Neuronal stem cell (in vitro differentiated cells): ENCODE measurements around the gene GLB1L3.
"Not testable (repeated sequence)": the region's sequence is repeated elsewhere in the genome, so short reads cannot be mapped to it uniquely, and the experiment has no call there.

Experiments used
- DNase-seq: peaks from one replicate; pipeline ENCODE4 v3.0.0-alpha.2; 2013; ENCODE audit warnings: low spot score
- H2AFZ ChIP-seq: one replicate; pipeline ENCODE4 v1.6.1; 2013; ENCODE audit warnings: mild to moderate bottlenecking, low read length, inconsistent platforms
- H2AK5ac ChIP-seq: 2 replicates; pipeline ENCODE4 v1.6.1; 2013; ENCODE audit warnings: low read depth, mild to moderate bottlenecking, inconsistent platforms, low read length, moderate library complexity, mixed read lengths
- H2BK120ac ChIP-seq: 2 replicates; pipeline ENCODE4 v1.6.1; 2013; ENCODE audit warnings: low read depth, mild to moderate bottlenecking, inconsistent platforms, low read length, moderate library complexity, mixed read lengths
- H2BK12ac ChIP-seq: one replicate; pipeline ENCODE4 v1.6.1; 2013; ENCODE audit warnings: low read length, inconsistent platforms
- H2BK15ac ChIP-seq: 2 replicates; pipeline ENCODE4 v1.6.1; 2013; ENCODE audit warnings: mild to moderate bottlenecking, low read length, inconsistent platforms, mixed read lengths
- H2BK5ac ChIP-seq: one replicate; pipeline ENCODE4 v1.6.1; 2013; ENCODE audit warnings: inconsistent platforms, mild to moderate bottlenecking, low read length, moderate library complexity
- H3K14ac ChIP-seq: one replicate; pipeline ENCODE4 v1.6.1; 2013; ENCODE audit warnings: low read length, inconsistent platforms
- H3K18ac ChIP-seq: 2 replicates; pipeline ENCODE4 v1.6.1; 2013; ENCODE audit warnings: low read length, inconsistent platforms
- H3K23ac ChIP-seq: 2 replicates; pipeline ENCODE4 v1.6.1; 2013; ENCODE audit warnings: low read depth, mild to moderate bottlenecking, mixed read lengths, low read length, inconsistent platforms; ENCODE audit not compliant: poor library complexity
- H3K27ac ChIP-seq: replicated peaks from 3 replicates; pipeline ENCODE4 v1.5.1; 2013; ENCODE audit warnings: low read length, inconsistent platforms
- H3K27me3 ChIP-seq, 3 experiments: 2 replicates each; pipeline ENCODE4 v1.6.1; 2013; ENCODE audit warnings: low read length in 3 of 3, mild to moderate bottlenecking in 2 of 3, inconsistent platforms in 1 of 3, low read depth in 1 of 3, mixed read lengths in 1 of 3, moderate library complexity in 1 of 3; ENCODE audit not compliant: control insufficient read depth in 3 of 3, insufficient read depth in 3 of 3
- H3K36me3 ChIP-seq, 2 donors: replicated peaks in 1 of 2; 2 replicates each; pipeline ENCODE4 v1.6.1; 2013; ENCODE audit warnings: low read length in 2 of 2; ENCODE audit not compliant: control insufficient read depth in 2 of 2, insufficient read depth in 2 of 2
- H3K4ac ChIP-seq: 2 replicates; pipeline ENCODE4 v1.6.1; 2013; ENCODE audit warnings: inconsistent platforms, mild to moderate bottlenecking, low read length, moderate library complexity
- H3K4me1 ChIP-seq, 2 donors: 1 replicate in 1 of 2; 2 replicates in 1 of 2; pipeline ENCODE4 v1.6.1; 2013; ENCODE audit warnings: low read length in 2 of 2, low read depth in 1 of 2; ENCODE audit not compliant: control insufficient read depth in 2 of 2, insufficient read depth in 1 of 2
- H3K4me2 ChIP-seq: one replicate; pipeline ENCODE4 v1.6.1; 2013; ENCODE audit warnings: mild to moderate bottlenecking, low read length, inconsistent platforms; ENCODE audit not compliant: insufficient read depth, poor library complexity, severe bottlenecking
- H3K4me3 ChIP-seq, 2 donors: 2 replicates each; pipeline ENCODE4 v1.5.1; 2013; ENCODE audit warnings: low read length in 2 of 2, mild to moderate bottlenecking in 2 of 2, inconsistent platforms in 1 of 2, moderate library complexity in 1 of 2
- H3K79me1 ChIP-seq: one replicate; pipeline ENCODE4 v1.6.1; 2013; ENCODE audit warnings: low read depth, mild to moderate bottlenecking, inconsistent platforms, low read length, moderate library complexity
- H3K9ac ChIP-seq: one replicate; pipeline ENCODE4 v1.6.1; 2013; ENCODE audit warnings: mild to moderate bottlenecking, low read depth, low read length, inconsistent platforms; ENCODE audit not compliant: poor library complexity
- H3K9me3 ChIP-seq, 2 donors: replicated peaks in 1 of 2; 2 replicates each; pipeline versions ENCODE3 to v1.6.1; 2013; ENCODE audit warnings: low read length in 2 of 2, mild to moderate bottlenecking in 2 of 2, inconsistent platforms in 1 of 2, low read depth in 1 of 2, mixed read lengths in 1 of 2, moderate library complexity in 1 of 2; ENCODE audit not compliant: control insufficient read depth in 2 of 2, insufficient read depth in 1 of 2
- H4K8ac ChIP-seq: one replicate; pipeline ENCODE4 v1.6.1; 2013; ENCODE audit warnings: low read depth, mild to moderate bottlenecking, inconsistent platforms, low read length, moderate library complexity
- H4K91ac ChIP-seq: one replicate; pipeline ENCODE4 v1.6.1; 2013; ENCODE audit warnings: low read length, low read depth, mild to moderate bottlenecking, inconsistent platforms; ENCODE audit not compliant: poor library complexity
- WGBS, 2 donors: extraction: QIAGEN DNeasy Blood & Tissue Kit; methylation state at CpG; one replicate each; pipeline ENCODE4 v1.1.7; 2013; ENCODE audit warnings: missing lambda C conversion rate in 2 of 2, mixed read lengths in 1 of 2; ENCODE audit not compliant: insufficient read length in 2 of 2, insufficient replicate concordance in 1 of 2; ENCODE audit errors: extremely low coverage in 2 of 2; 5-methylcytosine and 5-hydroxymethylcytosine counted together

Gene GLB1L3

DNA sequence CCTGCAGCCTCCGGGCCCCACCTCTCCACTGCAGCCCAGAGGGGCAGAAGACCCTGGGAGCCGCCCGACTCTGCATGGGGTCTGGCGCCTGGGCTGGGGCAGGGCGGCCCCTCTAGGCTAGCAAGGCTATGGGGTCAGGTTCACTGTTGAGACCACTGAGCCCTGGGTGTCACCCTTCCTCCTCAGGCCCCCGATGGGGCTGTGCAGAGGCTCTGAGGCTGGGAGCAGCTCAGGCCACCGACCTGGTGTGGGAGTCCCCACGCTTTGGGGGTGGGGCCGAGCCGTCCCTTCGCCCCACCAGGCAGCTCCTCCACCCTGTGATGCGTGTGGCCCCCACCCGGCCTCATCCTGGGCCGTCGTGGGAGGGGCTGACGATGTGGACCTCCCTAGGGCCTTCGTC lies 5.5 kb downstream of the GLB1L3 start:
- not testable (repeated sequence) for H3K18ac ChIP-seq, H3K4ac ChIP-seq, H3K4me1 ChIP-seq, H2BK5ac ChIP-seq, H4K91ac ChIP-seq, H3K4me2 ChIP-seq, H3K23ac ChIP-seq, H3K4me3 ChIP-seq, H2AFZ ChIP-seq, H4K8ac ChIP-seq, DNase-seq, H3K79me1 ChIP-seq, H2BK120ac ChIP-seq, H3K9ac ChIP-seq, H3K27ac ChIP-seq, H2AK5ac ChIP-seq, H3K14ac ChIP-seq, H3K36me3 ChIP-seq, H2BK12ac ChIP-seq, H2BK15ac ChIP-seq
- Histone ChIP-seq H3K9me3 (peaks cover 2 to 15% of the 10 kb centered on the region in 2 donors), H3K27me3 (peaks cover 12 to 62% (median 18%) of the 10 kb centered on the region in 3 experiments)
- WGBS, 2 donors: no CpG with 5 or more reads among the region's 17 CpGs

DNA sequence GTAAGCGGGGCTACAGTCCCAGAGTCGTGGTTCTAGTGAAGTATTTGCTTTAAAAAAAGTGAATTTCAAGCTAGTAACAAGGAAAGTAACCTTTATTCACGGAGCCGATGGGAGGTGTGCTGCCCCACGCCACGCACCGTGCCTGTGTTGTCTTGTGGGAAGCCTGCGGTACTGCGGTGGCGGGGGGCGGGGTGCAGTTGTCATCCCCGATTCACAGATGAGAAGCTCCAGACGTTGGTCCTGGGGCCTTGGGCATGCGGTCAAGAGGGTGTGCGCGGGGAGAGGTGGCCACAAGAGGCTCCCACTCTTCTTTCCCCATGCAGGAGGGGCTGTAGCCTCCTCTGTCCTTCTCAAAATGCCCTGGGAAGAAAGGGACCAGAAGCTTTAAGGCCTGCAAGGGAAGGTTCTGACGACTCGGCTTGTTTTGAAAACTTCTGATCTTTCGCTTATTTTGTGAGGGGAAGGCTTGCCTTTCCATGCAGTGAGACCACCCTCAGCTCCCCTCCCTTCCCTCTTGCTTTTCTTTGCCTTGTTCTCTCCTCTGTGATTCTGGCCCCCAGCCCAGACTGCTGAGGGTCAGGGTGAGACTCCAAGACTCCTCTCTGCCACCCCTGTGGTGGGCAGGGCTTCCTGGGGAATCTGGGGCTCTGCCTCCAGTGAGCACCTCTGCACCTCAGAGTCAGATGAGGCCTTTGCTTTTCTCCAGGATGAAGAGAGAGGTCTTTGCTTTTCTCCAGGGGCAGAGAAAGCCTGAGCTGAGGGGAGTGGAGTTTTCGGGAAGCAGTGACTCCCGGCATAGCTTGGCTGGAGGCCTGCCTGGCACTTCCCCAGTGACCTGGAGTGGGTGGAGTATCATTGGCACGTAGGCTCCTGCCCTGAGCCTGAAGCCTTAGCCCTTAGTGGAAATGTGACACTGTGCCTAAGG lies 6.2 kb downstream of the GLB1L3 start:
- H2AK5ac ChIP-seq: no peak overlapping the region
- H3K79me1 ChIP-seq: no peaks in the 10 kb centered on the region
- H3K36me3 ChIP-seq: no peaks in the 10 kb centered on the region
- peak overlapping the region; percentile 10 for H2BK12ac ChIP-seq
- H2AFZ ChIP-seq: no peak overlapping the region
- WGBS, 2 donors: no CpG with 5 or more reads among the region's 22 CpGs
- H2BK120ac ChIP-seq: no peak overlapping the region
- no peak overlapping the region for H3K9ac ChIP-seq
- H3K23ac ChIP-seq: peak overlapping the region; percentile 65
- H2BK5ac ChIP-seq: peak overlapping the region; percentile 66
- no peak overlapping the region for H4K91ac ChIP-seq
- H3K4ac ChIP-seq: no peak overlapping the region
- peaks cover 2 to 14% of the 10 kb centered on the region in 2 donors for H3K9me3 ChIP-seq
- H3K27ac ChIP-seq: no peak overlapping the region
- H3K4me1 ChIP-seq: no peaks in the 10 kb centered on the region
- DNase-seq: no peak
- no peak overlapping the region for H2BK15ac ChIP-seq
- no peak overlapping the region for H3K4me3 ChIP-seq
- H3K27me3 ChIP-seq: peaks cover 5 to 55% (median 10%) of the 10 kb centered on the region in 3 experiments
- H4K8ac ChIP-seq: no peak overlapping the region
- H3K14ac ChIP-seq: no peak overlapping the region
- no peak overlapping the region for H3K4me2 ChIP-seq
- H3K18ac ChIP-seq: no peak overlapping the region

DNA sequence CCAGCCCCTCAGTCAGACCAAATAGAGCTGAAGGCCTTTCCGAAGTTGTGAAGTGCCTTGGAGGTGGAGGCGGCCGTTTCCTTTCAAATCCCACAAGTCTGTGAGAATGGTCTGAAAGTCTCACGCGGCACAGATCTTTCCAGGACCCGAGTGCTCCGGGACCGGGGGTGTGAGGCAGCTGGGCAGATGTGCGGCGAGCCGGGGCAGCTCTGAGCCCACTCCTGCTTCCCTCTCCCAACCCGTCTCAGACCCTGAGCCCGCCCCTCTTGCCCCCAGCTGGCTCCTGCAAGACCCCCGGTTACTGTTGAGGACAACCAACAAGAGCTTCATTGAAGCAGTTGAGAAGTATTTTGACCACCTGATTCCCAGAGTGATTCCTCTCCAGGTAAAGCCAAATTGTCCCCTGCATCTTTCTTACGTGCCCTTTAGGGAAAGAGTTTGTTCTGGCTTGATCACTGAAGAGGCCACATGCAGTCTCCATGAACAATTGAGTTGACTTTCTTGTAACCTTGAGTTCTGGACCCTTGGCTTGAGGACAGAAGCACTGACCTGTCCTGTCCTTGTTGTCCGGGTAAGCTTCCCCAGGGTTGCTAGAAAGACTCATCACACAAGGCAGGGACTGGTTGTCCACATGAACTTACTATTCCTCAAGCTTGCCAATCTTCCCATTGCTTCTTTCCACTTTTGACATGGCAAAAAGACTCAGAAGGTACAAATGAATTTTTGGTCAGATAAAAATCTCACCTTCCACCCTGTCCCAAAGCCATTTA lies 7.5 kb downstream of the GLB1L3 start:
- Histone ChIP-seq H3K4ac (no peak overlapping the region), H3K27me3 (peaks cover 0 to 50% (median 0%) of the 10 kb centered on the region in 3 experiments), H3K9ac (no peak overlapping the region), H2BK120ac (no peak overlapping the region), H3K9me3 (peaks cover 0 to 2% of the 10 kb centered on the region in 2 donors), H3K18ac (no peak overlapping the region), H3K4me1 (no peaks in the 10 kb centered on the region), H4K8ac (no peak overlapping the region), H2BK12ac (no peak overlapping the region), H3K23ac (no peak overlapping the region), H3K14ac (no peak overlapping the region), H2AFZ (no peak overlapping the region), H3K4me3 (no peak overlapping the region), H3K79me1 (no peaks in the 10 kb centered on the region), H3K4me2 (no peak overlapping the region), H4K91ac (no peak overlapping the region), H2AK5ac (no peak overlapping the region), H2BK15ac (no peak overlapping the region), H3K36me3 (no peaks in the 10 kb centered on the region), H3K27ac (no peak overlapping the region), H2BK5ac (no peak overlapping the region)
- no peak for DNase-seq
- WGBS, 2 donors: no CpG with 5 or more reads among the region's 16 CpGs

DNA sequence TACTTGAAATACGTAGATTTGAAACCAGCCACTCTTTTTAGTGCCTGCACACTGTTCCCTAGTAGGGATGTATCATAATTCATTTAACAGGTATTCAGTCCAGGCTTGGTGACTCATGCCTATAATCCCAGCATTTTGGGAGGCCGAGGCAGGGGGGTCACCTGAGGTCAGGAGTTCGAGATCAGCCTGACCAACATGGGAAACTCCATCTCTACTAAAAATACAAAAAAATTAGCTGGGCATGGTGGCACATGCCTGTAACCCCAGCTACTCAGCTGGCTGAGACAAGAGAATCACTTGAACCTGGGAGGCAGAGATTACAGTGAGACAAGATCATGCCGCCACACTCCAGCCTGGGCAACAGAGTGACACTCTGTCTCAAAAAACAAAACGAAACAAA lies 8.2 kb downstream of the GLB1L3 start:
- H2BK5ac ChIP-seq, DNase-seq, H4K91ac ChIP-seq, H3K14ac ChIP-seq, H3K4me1 ChIP-seq, H2BK120ac ChIP-seq, H3K18ac ChIP-seq, H3K79me1 ChIP-seq, H3K4ac ChIP-seq, H3K9me3 ChIP-seq, H3K9ac ChIP-seq, H3K36me3 ChIP-seq, H2AFZ ChIP-seq, H2AK5ac ChIP-seq, H3K27ac ChIP-seq, H2BK12ac ChIP-seq, H2BK15ac ChIP-seq, H4K8ac ChIP-seq, H3K23ac ChIP-seq, H3K4me3 ChIP-seq, H3K4me2 ChIP-seq: not testable (repeated sequence)
- no CpG with 5 or more reads among the region's 5 CpGs for WGBS, 2 donors
- H3K27me3 ChIP-seq: peaks cover 0 to 48% (median 0%) of the 10 kb centered on the region in 3 experiments
